Fibroblast of skin of right biceps (primary cell): ENCODE results near the gene TMIGD2.
"Not testable (repeated sequence)": the region's sequence is repeated elsewhere in the genome, so short reads cannot be mapped to it uniquely, and the experiment has no call there.

Experiments used
- DNase-seq: peaks from one replicate; pipeline ENCODE4 v3.0.0-alpha.2; 2013

Gene TMIGD2

GRCh38 chr19:4302243-4302640 lies at the start of gene TMIGD2:
TMIGD2 (minus strand) TSS chr19:4302389; CDS start chr19:4302385, 4 bp downstream.
- no peak for DNase-seq

DNA sequence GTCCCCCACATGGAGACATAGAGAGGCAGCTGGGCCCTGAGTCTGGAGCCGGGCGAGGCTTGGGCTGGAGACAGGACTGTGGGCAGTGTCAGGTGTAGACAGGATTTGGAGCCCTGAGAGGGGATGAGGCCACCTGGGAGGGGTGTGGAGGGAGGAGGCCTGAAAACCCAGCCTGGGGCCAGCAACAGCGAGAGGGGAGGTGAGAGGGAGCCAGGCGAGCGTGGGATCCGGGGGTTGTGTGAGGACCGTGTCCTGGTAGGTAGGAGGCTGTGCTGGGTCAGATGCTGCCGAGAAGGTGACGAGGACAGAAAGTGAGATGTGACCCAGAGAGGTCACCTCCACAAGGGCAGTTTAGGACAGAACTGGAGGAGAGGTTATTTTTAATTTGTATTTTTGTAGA lies 48.5 kb upstream of the TMIGD2 start:
- DNase-seq = no peak

DNA sequence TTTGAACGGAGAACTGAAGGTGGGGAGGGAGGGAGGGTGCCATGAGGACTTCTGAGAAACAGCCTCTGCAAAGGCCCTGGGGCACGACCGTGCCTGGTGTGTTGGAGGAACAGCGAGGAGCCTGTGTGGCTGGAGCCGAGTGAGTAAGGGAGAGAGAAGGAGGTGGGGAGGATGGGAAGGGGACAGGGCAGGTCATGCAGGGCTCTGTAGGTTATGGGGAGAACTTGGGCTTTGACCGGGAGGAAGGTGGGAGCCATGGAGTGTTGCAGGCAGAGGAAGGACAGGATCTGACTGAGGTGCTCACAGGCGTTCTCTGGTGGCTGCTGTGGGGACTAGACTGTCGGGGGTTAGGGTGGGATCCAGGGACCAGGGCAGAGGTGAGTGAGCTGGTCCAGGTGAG lies 47.9 kb upstream of the TMIGD2 start:
- no peak for DNase-seq

DNA sequence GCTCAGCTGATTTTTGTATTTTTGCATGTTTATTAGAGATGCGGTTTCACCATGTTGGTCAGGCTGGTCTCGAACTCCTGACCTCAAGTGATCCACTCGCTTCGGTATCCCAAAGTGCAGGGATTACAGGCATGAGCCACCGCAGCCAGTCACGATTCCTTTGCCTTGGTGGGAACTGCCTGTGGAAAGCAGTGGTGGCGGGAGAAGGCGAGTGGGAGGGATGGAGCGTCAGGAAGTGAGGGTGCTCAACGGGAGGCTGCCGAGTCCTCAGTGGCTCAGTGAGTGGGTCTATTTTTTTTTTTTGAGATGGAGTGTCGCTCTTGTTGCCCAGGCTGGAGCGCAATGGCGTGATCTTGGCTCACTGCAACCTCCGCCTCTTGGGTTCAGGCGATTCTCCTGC lies 47.0 kb upstream of the TMIGD2 start:
- not testable (repeated sequence) for DNase-seq

DNA sequence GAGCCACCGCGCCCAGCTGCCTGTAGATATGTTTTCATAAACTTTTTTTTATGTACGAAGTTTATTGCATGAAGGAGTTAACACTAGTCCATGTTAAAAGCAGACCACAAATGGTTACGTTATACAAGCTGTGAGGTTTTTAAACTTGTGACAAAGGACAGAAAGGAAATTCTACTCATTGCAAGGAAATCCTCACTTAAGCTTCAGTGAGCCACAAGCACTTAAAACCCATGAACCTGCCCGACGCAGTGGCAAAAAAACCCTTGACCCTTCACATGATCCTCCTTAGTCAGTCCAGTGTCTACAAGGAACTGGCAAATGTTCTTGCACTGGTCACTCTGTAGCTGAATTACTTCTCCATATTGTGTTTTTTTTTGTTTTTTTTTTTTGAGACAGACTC lies 45.3 kb upstream of the TMIGD2 start:
- no peak for DNase-seq

DNA sequence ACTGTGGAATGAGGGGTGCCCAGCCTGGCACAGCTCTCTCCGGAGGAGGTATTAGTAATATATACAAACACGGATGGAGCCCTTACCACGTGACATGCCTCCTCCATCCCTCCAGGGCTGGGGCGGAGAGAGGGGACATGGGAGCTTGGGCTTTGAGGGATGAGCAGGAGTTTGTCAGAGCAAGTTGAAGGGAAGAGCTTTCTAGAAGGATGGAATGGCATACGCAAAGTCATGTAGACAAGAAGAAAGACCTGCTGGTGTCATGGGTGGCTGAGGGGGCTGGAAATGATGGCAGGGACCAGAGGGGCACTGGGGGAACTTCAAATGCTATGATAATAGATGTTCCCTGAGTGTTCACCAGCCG lies 43.8 kb upstream of the TMIGD2 start:
- DNase-seq = no peak

DNA sequence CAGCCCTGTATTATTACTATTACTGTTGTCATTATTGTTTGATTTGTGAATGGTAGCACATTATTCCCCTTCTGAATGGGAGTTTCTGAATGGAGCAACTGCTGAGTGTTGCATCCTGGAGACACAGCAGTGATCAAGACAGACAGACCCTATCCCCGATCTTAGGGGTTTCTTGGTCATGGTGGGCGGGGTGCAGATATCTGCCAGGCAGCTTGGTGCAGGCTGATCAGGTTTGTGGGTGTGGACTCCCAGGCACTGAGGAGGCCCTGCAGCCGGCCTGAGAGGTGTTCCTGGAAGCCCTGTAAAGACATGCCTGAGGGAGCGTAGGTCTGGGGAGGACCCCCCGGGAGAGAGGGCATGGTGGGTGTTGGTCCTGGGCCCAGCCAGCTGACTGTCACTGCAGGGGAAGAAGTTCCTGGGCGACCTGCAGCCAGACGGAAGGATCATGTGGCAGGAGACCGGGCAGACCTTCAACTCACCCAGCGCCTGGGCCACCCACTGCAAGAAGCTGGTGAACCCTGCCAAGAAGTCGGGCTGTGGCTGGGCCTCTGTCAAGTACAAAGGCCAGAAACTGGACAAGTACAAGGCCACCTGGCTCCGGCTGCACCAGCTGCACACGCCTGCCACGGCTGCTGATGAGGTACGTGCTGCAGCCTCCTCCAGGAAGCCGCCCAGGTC lies 43.3 kb upstream of the TMIGD2 start:
- no peak for DNase-seq

DNA sequence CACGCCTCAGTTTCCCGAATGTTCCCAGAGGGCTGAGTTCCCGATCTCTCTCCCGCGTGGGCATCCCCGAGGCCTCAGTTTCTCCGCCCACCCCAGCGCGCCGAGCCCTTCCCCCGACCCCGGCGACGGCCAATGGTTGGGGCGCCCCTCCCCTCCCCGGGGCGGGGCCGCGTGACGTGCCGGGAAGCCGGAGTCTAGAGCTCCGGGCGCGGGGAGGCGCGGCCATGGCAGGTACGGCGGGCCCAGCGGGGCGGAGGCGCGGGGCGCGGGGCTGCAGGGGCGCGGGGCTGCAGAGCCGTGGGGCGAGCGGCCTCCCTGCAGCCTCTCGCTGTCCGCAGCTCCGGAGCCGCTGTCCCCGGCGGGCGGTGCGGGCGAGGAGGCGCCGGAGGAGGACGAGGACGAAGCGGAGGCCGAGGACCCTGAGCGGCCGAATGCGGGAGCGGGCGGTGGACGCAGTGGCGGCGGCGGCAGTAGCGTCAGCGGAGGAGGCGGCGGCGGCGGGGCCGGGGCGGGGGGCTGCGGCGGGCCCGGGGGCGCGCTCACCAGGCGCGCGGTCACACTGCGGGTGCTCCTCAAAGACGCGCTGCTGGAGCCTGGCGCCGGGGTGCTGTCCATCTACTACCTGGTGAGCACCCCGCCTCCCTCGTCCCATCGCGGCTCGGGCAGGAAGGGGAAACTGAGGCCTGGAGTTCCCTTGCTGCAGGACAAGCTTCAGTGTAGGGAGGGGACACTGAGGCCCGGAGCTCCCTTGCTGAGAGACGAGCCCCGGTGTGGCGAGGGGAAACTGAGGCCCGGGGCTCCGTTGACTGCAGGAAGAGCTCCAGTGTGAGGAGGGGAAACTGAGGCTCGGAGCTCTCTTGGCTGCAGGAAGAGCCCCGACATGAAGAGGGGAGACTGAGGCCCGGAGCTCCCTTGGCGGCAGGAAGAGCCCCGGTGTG lies 41.5 kb upstream of the TMIGD2 start, which contains the start of gene MPND:
MPND (plus strand) TSS at position 193 of the 938 bp plus-strand sequence; CDS start at position 225, 32 bp downstream.
- DNase-seq = peak; percentile 82

- DNase-seq = peak; percentile 100
Measured at GRCh38 chr19:4342615-4343369, 40.6 kb upstream of the TMIGD2 start.

- DNase-seq = no peak
Measured at GRCh38 chr19:4342314-4342614, 40.1 kb upstream of the TMIGD2 start.

DNA sequence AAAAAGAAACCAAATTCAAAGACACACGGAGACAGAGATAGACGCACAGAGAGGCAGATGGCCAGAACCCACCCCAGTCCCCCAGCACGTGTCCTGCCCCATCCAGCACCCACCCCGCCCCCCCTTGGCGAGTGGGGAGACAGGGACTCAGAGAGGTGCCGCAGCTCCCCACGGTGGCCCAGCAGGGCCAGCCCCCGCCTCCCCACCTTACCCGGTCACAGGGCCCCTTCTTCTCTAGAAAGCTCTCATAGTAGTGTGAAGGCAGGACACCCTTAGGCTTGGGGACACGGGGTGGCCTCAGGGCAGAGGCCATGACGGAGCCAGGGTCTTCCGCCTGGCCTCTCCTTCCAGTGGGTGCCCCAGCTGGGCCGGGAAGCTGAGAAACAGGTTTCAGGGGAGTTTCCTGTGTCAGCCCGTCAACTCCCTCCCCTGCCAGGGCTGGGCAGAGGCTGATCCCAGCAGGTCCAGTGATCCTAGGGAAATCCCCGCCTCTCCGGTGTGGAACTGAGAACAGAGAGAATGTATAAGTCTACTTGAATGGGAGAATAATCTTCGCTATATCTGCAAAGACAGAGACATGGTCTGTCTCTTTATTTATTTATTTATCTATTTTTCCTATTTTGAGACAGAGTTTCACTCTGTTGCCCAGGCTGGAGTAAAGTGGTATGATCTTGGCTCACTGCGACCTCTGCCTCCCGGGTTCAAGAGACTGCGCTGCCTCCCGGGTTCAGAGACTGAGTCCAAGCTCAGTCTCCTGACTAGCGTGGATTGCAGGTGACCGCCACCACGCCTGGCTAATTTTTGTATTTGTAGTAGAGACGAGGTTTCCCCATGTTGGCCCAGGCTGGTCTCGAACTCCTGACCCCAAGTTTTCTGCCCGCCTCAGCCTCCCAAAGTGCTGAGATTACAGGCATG lies 36.5 kb upstream of the TMIGD2 start, which contains the start of gene STAP2:
STAP2 (minus strand) TSS at position 387 of the 915 bp plus-strand sequence; CDS start at position 313, 74 bp downstream.
- no peak for DNase-seq

GRCh38 chr19:4337906-4338440 lies 35.8 kb upstream of the TMIGD2 start:
- peak; percentile 15 for DNase-seq

- no peak for DNase-seq
Measured at GRCh38 chr19:4334929-4335570, 32.9 kb upstream of the TMIGD2 start.

DNA sequence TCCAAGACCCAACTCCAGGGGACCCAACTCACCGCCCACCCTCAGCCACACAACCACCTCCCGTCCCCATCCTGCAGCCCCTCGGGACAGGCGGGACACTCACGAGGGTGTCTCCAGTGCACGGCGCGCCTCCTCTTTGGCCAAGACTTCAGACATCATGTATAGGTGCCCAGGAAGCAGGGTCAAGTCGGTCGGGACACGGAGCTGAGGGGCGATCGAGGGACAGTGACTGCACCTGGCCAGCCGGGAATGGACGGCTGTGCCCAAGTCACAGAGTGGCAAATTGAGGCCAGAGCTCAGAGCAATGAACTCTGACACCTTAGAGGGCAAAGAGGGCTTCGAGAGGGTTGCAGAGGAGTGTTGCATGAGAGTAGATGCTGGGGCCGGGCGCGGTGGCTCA lies 27.7 kb upstream of the TMIGD2 start:
- no peak for DNase-seq

DNA sequence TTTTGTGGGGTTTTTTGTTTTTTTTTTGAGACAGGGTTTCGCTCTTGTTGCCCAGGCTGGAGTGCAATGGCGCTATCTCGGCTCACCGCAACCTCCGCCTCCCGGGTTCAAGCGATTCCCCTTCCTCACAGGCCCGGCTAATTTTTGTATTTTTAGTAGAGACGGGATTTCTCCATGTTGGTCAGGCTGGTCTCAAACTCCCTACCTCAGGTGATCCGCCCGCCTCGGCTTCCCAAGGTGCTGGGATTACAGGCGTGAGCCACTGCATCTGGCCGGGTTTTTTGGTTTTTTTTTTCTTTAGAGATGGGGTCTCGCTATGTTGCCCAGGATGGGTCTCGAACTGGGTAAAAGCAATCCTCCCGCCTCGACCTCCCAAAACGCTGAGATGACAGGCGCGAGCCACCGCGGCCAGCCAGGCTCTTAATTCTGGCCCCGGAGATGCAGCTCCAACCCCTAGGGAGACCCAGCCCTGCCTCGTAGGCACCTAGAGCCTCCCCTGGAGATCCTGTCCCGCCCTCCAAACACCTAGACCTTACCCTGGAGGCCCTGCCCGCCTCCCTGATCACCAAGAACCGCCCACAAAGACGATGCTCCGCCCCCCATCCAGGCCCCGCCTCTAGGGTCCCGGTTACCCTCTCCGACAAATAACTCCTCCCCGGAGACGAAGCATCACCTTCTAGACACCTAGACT lies 26.9 kb upstream of the TMIGD2 start:
- DNase-seq = not testable (repeated sequence)

GRCh38 chr19:4328243-4328990 lies 26.2 kb upstream of the TMIGD2 start:
- DNase-seq = peak; percentile 95

- no peak for DNase-seq
Measured at GRCh38 chr19:4327877-4328242, 25.7 kb upstream of the TMIGD2 start.

DNA sequence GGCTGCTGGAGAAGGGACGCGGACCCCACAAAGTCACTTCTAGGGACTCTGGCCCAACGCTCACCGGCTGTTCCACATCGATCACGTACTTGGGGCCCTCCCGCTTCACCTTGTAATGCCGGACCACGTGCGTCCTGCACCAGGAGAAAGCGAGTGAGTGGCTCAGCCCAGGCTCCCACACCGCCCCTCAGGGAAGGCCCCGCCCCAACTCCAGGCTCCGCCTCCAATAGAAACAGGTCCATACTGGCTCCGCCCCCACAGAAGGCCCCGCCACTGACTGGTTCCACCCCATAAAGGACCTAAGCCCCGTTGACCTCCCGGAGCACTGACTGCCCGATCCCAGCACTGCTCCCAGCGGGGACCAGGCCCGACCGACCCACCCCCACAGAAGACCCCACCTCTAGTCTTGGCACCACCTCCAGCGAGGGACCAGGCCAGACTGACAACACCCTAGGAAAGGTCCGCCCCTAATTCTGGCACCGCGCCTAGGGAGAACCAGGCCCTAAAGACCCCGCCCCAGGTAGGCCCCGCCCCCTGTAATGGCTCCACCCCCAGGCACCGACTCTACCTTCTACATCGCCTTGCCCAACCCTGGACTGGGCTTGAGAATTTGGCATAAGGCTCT lies 25.2 kb upstream of the TMIGD2 start:
- peak; percentile 64 for DNase-seq

DNA sequence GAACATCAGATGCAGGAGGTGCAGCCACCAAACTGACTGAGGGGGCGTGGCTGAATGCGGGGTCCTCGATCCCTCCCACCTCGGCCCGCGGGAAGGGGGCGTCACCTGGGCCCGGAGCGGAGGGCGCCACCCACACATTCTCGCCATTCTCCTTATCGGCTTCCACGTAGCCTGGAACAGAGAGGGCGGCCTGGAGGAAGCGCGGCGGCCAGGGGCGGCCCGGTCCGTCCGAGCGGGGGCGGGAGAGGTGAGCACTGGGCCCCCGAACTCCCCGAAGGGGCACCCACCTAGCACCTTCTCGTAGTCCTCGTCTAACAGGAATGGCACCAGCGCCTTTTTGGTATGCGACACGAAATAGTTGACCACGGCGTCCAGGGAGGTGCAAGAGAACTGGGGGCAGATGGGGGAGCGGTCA lies 24.7 kb upstream of the TMIGD2 start:
- no peak for DNase-seq
